ENCODE results near the gene FCHO2. TPM values are rescaled to one million over a fixed set of nuclear protein-coding genes. Genes with fewer than 3 reads are reported as not detected.

Gene FCHO2, protein sequence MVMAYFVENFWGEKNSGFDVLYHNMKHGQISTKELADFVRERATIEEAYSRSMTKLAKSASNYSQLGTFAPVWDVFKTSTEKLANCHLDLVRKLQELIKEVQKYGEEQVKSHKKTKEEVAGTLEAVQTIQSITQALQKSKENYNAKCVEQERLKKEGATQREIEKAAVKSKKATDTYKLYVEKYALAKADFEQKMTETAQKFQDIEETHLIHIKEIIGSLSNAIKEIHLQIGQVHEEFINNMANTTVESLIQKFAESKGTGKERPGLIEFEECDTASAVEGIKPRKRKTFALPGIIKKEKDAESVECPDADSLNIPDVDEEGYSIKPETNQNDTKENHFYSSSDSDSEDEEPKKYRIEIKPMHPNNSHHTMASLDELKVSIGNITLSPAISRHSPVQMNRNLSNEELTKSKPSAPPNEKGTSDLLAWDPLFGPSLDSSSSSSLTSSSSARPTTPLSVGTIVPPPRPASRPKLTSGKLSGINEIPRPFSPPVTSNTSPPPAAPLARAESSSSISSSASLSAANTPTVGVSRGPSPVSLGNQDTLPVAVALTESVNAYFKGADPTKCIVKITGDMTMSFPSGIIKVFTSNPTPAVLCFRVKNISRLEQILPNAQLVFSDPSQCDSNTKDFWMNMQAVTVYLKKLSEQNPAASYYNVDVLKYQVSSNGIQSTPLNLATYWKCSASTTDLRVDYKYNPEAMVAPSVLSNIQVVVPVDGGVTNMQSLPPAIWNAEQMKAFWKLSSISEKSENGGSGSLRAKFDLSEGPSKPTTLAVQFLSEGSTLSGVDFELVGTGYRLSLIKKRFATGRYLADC
- total RNA-seq: 10 to 100 TPM; 30.2 to 41.8 (median 36.6) TPM

- H3K4me1 ChIP-seq: peaks cover 3 to 72% (median 29%) of the 10 kb centered on the region in 3 donors
- H3K4me3 ChIP-seq: peak within 1 kb of the TSS; percentile 64 to 88 (median 86)
- H3K27me3 ChIP-seq: no peaks in the 10 kb centered on the region
- WGBS, 2 donors: 0% methylated on average over 8 of the region's 64 CpGs; no CpG with 5 or more reads in 1 of the 2 donors
- no peaks in the 10 kb centered on the region for H3K9me3 ChIP-seq
- no peaks in the 10 kb centered on the region for H3K36me3 ChIP-seq
- TF ChIP-seq POLR2A (IDR thresholded peaks at IDR 0.05): peak in 2 of 4 donors; percentile 71 to 82
- TF ChIP-seq, protein P1, sequence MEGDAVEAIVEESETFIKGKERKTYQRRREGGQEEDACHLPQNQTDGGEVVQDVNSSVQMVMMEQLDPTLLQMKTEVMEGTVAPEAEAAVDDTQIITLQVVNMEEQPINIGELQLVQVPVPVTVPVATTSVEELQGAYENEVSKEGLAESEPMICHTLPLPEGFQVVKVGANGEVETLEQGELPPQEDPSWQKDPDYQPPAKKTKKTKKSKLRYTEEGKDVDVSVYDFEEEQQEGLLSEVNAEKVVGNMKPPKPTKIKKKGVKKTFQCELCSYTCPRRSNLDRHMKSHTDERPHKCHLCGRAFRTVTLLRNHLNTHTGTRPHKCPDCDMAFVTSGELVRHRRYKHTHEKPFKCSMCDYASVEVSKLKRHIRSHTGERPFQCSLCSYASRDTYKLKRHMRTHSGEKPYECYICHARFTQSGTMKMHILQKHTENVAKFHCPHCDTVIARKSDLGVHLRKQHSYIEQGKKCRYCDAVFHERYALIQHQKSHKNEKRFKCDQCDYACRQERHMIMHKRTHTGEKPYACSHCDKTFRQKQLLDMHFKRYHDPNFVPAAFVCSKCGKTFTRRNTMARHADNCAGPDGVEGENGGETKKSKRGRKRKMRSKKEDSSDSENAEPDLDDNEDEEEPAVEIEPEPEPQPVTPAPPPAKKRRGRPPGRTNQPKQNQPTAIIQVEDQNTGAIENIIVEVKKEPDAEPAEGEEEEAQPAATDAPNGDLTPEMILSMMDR (IDR thresholded peaks at IDR 0.05): peak; percentile 88 to 99 (median 95)
- peak within 1 kb of the TSS; percentile 95 to 99 (median 98) for H3K27ac ChIP-seq
- intact Hi-C loops (cut with DNase I): no loop called here
- DNase-seq: peak; percentile 84
These were observed at the start of gene FCHO2 for GRCh38 chr5:72955768-72956323. Gene FCHO2 (plus strand): TSS chr5:72956041. CDS start chr5:72956097, 56 bp downstream.

GRCh38 chr5:72906806-72907205 is 49.0 kb upstream of the FCHO2 start:
- no peaks in the 10 kb centered on the region for H3K9me3 ChIP-seq
- intact Hi-C loops (cut with DNase I): no loop called here
- H3K36me3 ChIP-seq: peaks cover 5 to 93% (median 41%) of the 10 kb centered on the region in 3 donors
- TF ChIP-seq, protein P1 (IDR thresholded peaks at IDR 0.05): no peak
- no peak for TF ChIP-seq POLR2A (IDR thresholded peaks at IDR 0.05)
- H3K27ac ChIP-seq: no peak overlapping the region
- no peaks in the 10 kb centered on the region for H3K4me1 ChIP-seq
- H3K27me3 ChIP-seq: no peaks in the 10 kb centered on the region
- H3K4me3 ChIP-seq: no peak overlapping the region
- no peak for DNase-seq

DNA sequence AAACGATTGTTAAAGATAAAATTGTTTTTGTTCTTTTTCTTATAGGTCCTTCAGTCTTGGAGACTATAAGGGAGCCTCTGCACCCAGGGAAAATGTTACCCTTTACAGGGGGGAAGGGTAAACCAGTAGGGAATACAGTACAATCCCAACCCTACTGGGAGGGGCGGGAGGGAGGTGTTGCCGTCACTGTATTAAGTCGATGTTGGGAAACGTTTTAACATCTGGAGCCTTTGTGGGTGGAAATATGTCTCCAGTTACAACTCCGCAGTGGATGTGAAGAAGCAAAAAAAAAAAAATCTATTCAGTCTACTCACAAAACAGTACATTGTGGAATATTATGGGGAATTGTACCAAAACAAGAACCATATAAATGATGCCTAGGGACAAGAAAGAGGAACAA is 47.2 kb upstream of the FCHO2 start:
- no peaks in the 10 kb centered on the region for H3K27me3 ChIP-seq
- H3K27ac ChIP-seq: no peak overlapping the region
- H3K4me3 ChIP-seq: no peak overlapping the region
- TF ChIP-seq, protein P1 (IDR thresholded peaks at IDR 0.05): no peak
- TF ChIP-seq POLR2A (IDR thresholded peaks at IDR 0.05): no peak
- intact Hi-C loops (cut with DNase I): no loop called here
- DNase-seq: no peak
- H3K4me1 ChIP-seq: no peaks in the 10 kb centered on the region
- 78 to 83% methylated on average over 6 of the region's 6 CpGs for WGBS, 2 donors
- no peaks in the 10 kb centered on the region for H3K9me3 ChIP-seq
- H3K36me3 ChIP-seq: peaks cover 5 to 78% (median 36%) of the 10 kb centered on the region in 3 donors

- no peak for DNase-seq
- TF ChIP-seq POLR2A (IDR thresholded peaks at IDR 0.05): no peak
- TF ChIP-seq, protein P1 (IDR thresholded peaks at IDR 0.05): no peak
- no peaks in the 10 kb centered on the region for H3K4me1 ChIP-seq
- no peak overlapping the region for H3K4me3 ChIP-seq
- no peak overlapping the region for H3K27ac ChIP-seq
- H3K9me3 ChIP-seq: no peaks in the 10 kb centered on the region
- H3K27me3 ChIP-seq: no peaks in the 10 kb centered on the region
- intact Hi-C loops (cut with DNase I): no loop called here
- peaks cover 0 to 3% (median 0%) of the 10 kb centered on the region in 3 donors for H3K36me3 ChIP-seq
- WGBS, 2 donors: 85 to 100% methylated on average over 1 of the region's 1 CpG
These were observed 38.5 kb upstream of the FCHO2 start for GRCh38 chr5:72917371-72917776.
